ENCODE data around the gene ODF2. TPM values are rescaled to one million over a fixed set of nuclear protein-coding genes. Genes with fewer than 3 reads are reported as not detected.

The ODF2 gene
- total RNA-seq, 1 experiment from 2014 or later, result 31.9 TPM

GRCh38 chr9:128459011-128459410, 3.2 kb downstream of the ODF2 start (continued):
- no peak for TF ChIP-seq KAT7 (CRISPR knock-in tag; IDR thresholded peaks at IDR 0.05; ENCODE audit: borderline replicate concordance)
- no peak for TF ChIP-seq PRDM15 (CRISPR knock-in tag; IDR thresholded peaks at IDR 0.05)
- TF ChIP-seq ZBTB21 (CRISPR knock-in tag; IDR thresholded peaks at IDR 0.05; ENCODE audit: borderline replicate concordance), result no peak

GRCh38 chr9:128469070-128469469, 13.3 kb downstream of the ODF2 start:
- Mint-ChIP-seq H3K27ac (0 out of 2 replicates have a peak overlapping the region, but pooled peaks have one; percentile 57), H3K9me3 (no peaks in the 10 kb centered on the region), H3K36me3 (peaks cover 19% of the 10 kb centered on the region), H3K4me1 (no peaks in the 10 kb centered on the region), H3K27me3 (ENCODE audit: low read depth) (no peaks in the 10 kb centered on the region; the same call in 1 of the 2 replicates), H3K4me3 (no peak overlapping the region)
- DNase-seq (ENCODE audit: low spot score) (no peak), ATAC-seq (no peak)
- CTCF ChIA-PET, result interaction anchor here (0.6 to 2.3 kb wide), 2 partner anchors 25 to 30 kb away, joined by 3 to 11 read pairs; no protein-coding TSS in a partner anchor
- POLR2A ChIA-PET, result no interaction called here
- no peak for TF ChIP-seq ZBTB21 (CRISPR knock-in tag; IDR thresholded peaks at IDR 0.05; ENCODE audit: borderline replicate concordance)
- TF ChIP-seq ATF3 (CRISPR knock-in tag; conservative IDR thresholded peaks at IDR 0.05), result no peak
- TF ChIP-seq MYBL2 (CRISPR knock-in tag; IDR thresholded peaks at IDR 0.05), result no peak
- TF ChIP-seq ATF6 (CRISPR knock-in tag; IDR thresholded peaks at IDR 0.05), result no peak
- no peak for TF ChIP-seq ESRRA (CRISPR knock-in tag; IDR thresholded peaks at IDR 0.05; ENCODE audit: borderline replicate concordance)
- TF ChIP-seq ARID4B (CRISPR knock-in tag; IDR thresholded peaks at IDR 0.05; ENCODE audit: borderline replicate concordance), result no peak
- TF ChIP-seq TCF7 (CRISPR knock-in tag; IDR thresholded peaks at IDR 0.05; ENCODE audit: low read depth), result no peak
- TF ChIP-seq ATF1 (CRISPR knock-in tag; IDR thresholded peaks at IDR 0.05), result no peak
- no peak for TF ChIP-seq NR2C2 (CRISPR knock-in tag; IDR thresholded peaks at IDR 0.05)
- no peak for TF ChIP-seq FOXP1 (CRISPR knock-in tag; IDR thresholded peaks at IDR 0.05; ENCODE audit: borderline replicate concordance)
- no peak for TF ChIP-seq EMX1 (CRISPR knock-in tag; IDR thresholded peaks at IDR 0.05)
- no peak for TF ChIP-seq ZSCAN18 (CRISPR knock-in tag; IDR thresholded peaks at IDR 0.05)
- no peak for TF ChIP-seq ELF4 (CRISPR knock-in tag; IDR thresholded peaks at IDR 0.05; ENCODE audit: low read depth)
- TF ChIP-seq RORB (CRISPR knock-in tag; IDR thresholded peaks at IDR 0.05), result no peak
- no peak for TF ChIP-seq AR (CRISPR knock-in tag; IDR thresholded peaks at IDR 0.05)
- TF ChIP-seq CTCF (IDR thresholded peaks at IDR 0.05), result no peak

Measured in WTC11 (cell line).